T-cell (primary cell): ENCODE results near the gene VSTM1. TPM values are rescaled to one million over a fixed set of nuclear protein-coding genes. Genes with fewer than 3 reads are reported as not detected.

Experiments
- ATAC-seq, 4 experiments: fragments of 200-7000 bp in 3 of 4; fragments of 150-1000 bp in 1 of 4; cut with Tn5 transposase; replicated peaks in 1 of 4; 1 replicate in 3 of 4; 2 replicates in 1 of 4; pipeline ENCODE4 v1.10.0; 2021; ENCODE audit warnings: moderate library complexity in 3 of 4, mild to moderate bottlenecking in 2 of 4, moderate number of reproducible peaks in 1 of 4
- CTCF ChIA-PET, 2 donors: fragments of 300-600 bp; sonication (Branson Sonifier 250); formaldehyde crosslinking; loops; one replicate each; lab custom pipeline; 2022; ENCODE audit warnings: antibody characterized with exemption in 2 of 2; lab: Charles Lee
- POLR2A ChIA-PET, 2 donors: fragments of 300-600 bp; sonication (Branson Sonifier 250); formaldehyde crosslinking; loops; one replicate each; lab custom pipeline; 2022; ENCODE audit warnings: antibody characterized with exemption in 2 of 2; lab: Charles Lee
- DNase-seq, 35 experiments: peaks; one replicate each; pipeline versions ENCODE4 v3.0.0 to v3.0.0-alpha.2; 2013 to 2023
- H3K27ac ChIP-seq: one replicate; pipeline ENCODE4 v1.5.1; 2013; ENCODE audit warnings: low read length
- H3K27me3 ChIP-seq, 2 experiments: replicated peaks in 1 of 2; 1 replicate in 1 of 2; 2 replicates in 1 of 2; pipeline versions ENCODE4 v1.6.1 to v1.7.0; 2013; ENCODE audit warnings: low read length in 1 of 2, mixed read lengths in 1 of 2; ENCODE audit not compliant: control insufficient read depth in 2 of 2, insufficient read depth in 2 of 2; ENCODE audit errors: extremely low read depth in 1 of 2
- H3K36me3 ChIP-seq, 2 donors: 1 replicate in 1 of 2; 2 replicates in 1 of 2; pipeline versions ENCODE4 v1.6.1 to v1.7.0; 2013; ENCODE audit warnings: low read length in 1 of 2; ENCODE audit not compliant: control insufficient read depth in 2 of 2, insufficient read depth in 1 of 2; ENCODE audit errors: extremely low read depth in 1 of 2
- H3K4me1 ChIP-seq, 2 experiments: 1 replicate in 1 of 2; 2 replicates in 1 of 2; pipeline versions ENCODE4 v1.6.1 to v1.7.0; 2013; ENCODE audit warnings: low read length in 2 of 2, mixed read lengths in 1 of 2; ENCODE audit not compliant: insufficient read depth in 2 of 2, control insufficient read depth in 1 of 2; ENCODE audit errors: extremely low read depth in 1 of 2
- H3K4me3 ChIP-seq, 2 donors: 1 replicate in 1 of 2; 2 replicates in 1 of 2; pipeline versions ENCODE4 v1.5.1 to v1.7.0; 2013; ENCODE audit warnings: mild to moderate bottlenecking in 2 of 2, low read length in 1 of 2, moderate library complexity in 1 of 2; ENCODE audit not compliant: control insufficient read depth in 1 of 2; ENCODE audit errors: extremely low read depth in 1 of 2
- H3K9me3 ChIP-seq: 2 replicates; pipeline ENCODE4 v1.7.0; 2013
- H3K27ac Mint-ChIP-seq, 2 donors: one replicate each; pipeline ENCODE4 v1.8.0; 2020 to 2021; ENCODE audit warnings: mild to moderate bottlenecking in 2 of 2, mixed read lengths in 2 of 2
- H3K27me3 Mint-ChIP-seq, 2 donors: one replicate each; pipeline ENCODE4 v1.8.0; 2021 to 2022; ENCODE audit warnings: mixed read lengths in 2 of 2
- H3K36me3 Mint-ChIP-seq: one replicate; pipeline ENCODE4 v1.8.0; 2021; ENCODE audit warnings: mixed read lengths
- H3K4me1 Mint-ChIP-seq, 3 donors: one replicate each; pipeline ENCODE4 v1.8.0; 2020 to 2022; ENCODE audit warnings: mixed read lengths in 3 of 3, mild to moderate bottlenecking in 1 of 3
- H3K4me3 Mint-ChIP-seq, 3 donors: one replicate each; pipeline ENCODE4 v1.8.0; 2020 to 2022; ENCODE audit warnings: mild to moderate bottlenecking in 3 of 3, mixed read lengths in 3 of 3, moderate library complexity in 3 of 3
- H3K9me3 Mint-ChIP-seq, 3 donors: one replicate each; pipeline ENCODE4 v1.8.0; 2020 to 2022; ENCODE audit warnings: mixed read lengths in 3 of 3
- WGBS: methylation state at CpG from one replicate; pipeline ENCODE4 v1.1.5; 2013; ENCODE audit warnings: missing lambda C conversion rate; ENCODE audit not compliant: insufficient coverage; 5-methylcytosine and 5-hydroxymethylcytosine counted together
- total RNA-seq, 35 experiments: library from RNA in 6 of 35; stranded (reverse) in 6 of 35; fragments of 120-200 nt in 1 of 35; gene quantifications; one replicate each; pipeline versions ENCODE4 v1.2.1 to v1.2.4 and lab custom pipeline; 2013 to 2026

Gene VSTM1
- total RNA-seq, 5 donors from 2014 or later (not counting 1 experiment from before 2014, with no cell fraction given), result not detected

GRCh38 chr19:54035215-54036178 lies 28.2 kb downstream of the VSTM1 start:
- H3K4me3 Mint-ChIP-seq, result no peak overlapping the region
- ATAC-seq, result no peak
- no peaks in the 10 kb centered on the region for H3K36me3 Mint-ChIP-seq
- no peak overlapping the region for H3K27ac Mint-ChIP-seq
- WGBS, result 89% methylated on average over 2 of the region's 4 CpGs
- H3K4me1 Mint-ChIP-seq, result no peaks in the 10 kb centered on the region
- no peak overlapping the region for H3K4me3 ChIP-seq
- ChIA-PET CTCF (interaction anchor here in 1 of 2 donors (0.5 kb wide), 1 partner anchor 9 kb away, joined by 4 read pairs; no protein-coding TSS in a partner anchor), POLR2A (no interaction called here)
- H3K27me3 Mint-ChIP-seq, result peaks cover 16 to 25% of the 10 kb centered on the region in 2 donors
- H3K27me3 ChIP-seq, result peaks cover 0 to 12% of the 10 kb centered on the region in 2 experiments
- no peak for DNase-seq
- H3K4me1 ChIP-seq, result no peaks in the 10 kb centered on the region
- H3K9me3 Mint-ChIP-seq, result no peaks in the 10 kb centered on the region
- no peak overlapping the region for H3K27ac ChIP-seq
- H3K9me3 ChIP-seq, result no peaks in the 10 kb centered on the region
- no peaks in the 10 kb centered on the region for H3K36me3 ChIP-seq

- no peak overlapping the region for H3K4me3 ChIP-seq
- Mint-ChIP-seq H3K4me1 (no peaks in the 10 kb centered on the region), H3K27me3 (peaks cover 19 to 39% of the 10 kb centered on the region in 2 donors), H3K4me3 (no peak overlapping the region), H3K27ac (no peak overlapping the region), H3K9me3 (no peaks in the 10 kb centered on the region), H3K36me3 (no peaks in the 10 kb centered on the region)
- H3K27me3 ChIP-seq, result peaks cover 0 to 20% of the 10 kb centered on the region in 2 experiments
- ATAC-seq (no peak), DNase-seq (peak in 1 of 35 experiments; percentile 13)
- H3K9me3 ChIP-seq, result no peaks in the 10 kb centered on the region
- H3K4me1 ChIP-seq, result no peaks in the 10 kb centered on the region
- WGBS, result 42% methylated on average over 8 of the region's 13 CpGs
- H3K27ac ChIP-seq, result no peak overlapping the region
- ChIA-PET CTCF (interaction anchor here in 1 of 2 donors (0.7 to 1.2 kb wide), 2 partner anchors 102 to 238 kb away, joined by 3 to 4 read pairs; no protein-coding TSS in a partner anchor), POLR2A (no interaction called here)
- no peaks in the 10 kb centered on the region for H3K36me3 ChIP-seq
Measured at GRCh38 chr19:54030895-54031586, 32.7 kb downstream of the VSTM1 start.

GRCh38 chr19:54029930-54030490 lies 33.7 kb downstream of the VSTM1 start:
- H3K36me3 ChIP-seq, result no peaks in the 10 kb centered on the region
- no peaks in the 10 kb centered on the region for H3K4me1 ChIP-seq
- no peaks in the 10 kb centered on the region for H3K9me3 ChIP-seq
- no peak overlapping the region for H3K27ac Mint-ChIP-seq
- no peak overlapping the region for H3K27ac ChIP-seq
- no peak overlapping the region for H3K4me3 Mint-ChIP-seq
- H3K4me1 Mint-ChIP-seq, result no peaks in the 10 kb centered on the region
- POLR2A ChIA-PET, result no interaction called here
- peak in 32 of 35 experiments; percentile 9 to 72 (median 44) for DNase-seq
- no peak overlapping the region for H3K4me3 ChIP-seq
- no peak for ATAC-seq
- H3K27me3 ChIP-seq, result peaks cover 0 to 22% of the 10 kb centered on the region in 2 experiments
- no peaks in the 10 kb centered on the region for H3K36me3 Mint-ChIP-seq
- peaks cover 19 to 38% of the 10 kb centered on the region in 2 donors for H3K27me3 Mint-ChIP-seq
- CTCF ChIA-PET, result interaction anchor here (0.5 to 1.3 kb wide), 10 partner anchors 8 to 836 kb away, joined by 3 to 8 read pairs (median 4); no protein-coding TSS in a partner anchor
- WGBS, result 22% methylated on average over 3 of the region's 9 CpGs
- H3K9me3 Mint-ChIP-seq, result no peaks in the 10 kb centered on the region

GRCh38 chr19:54029301-54029700 lies 34.4 kb downstream of the VSTM1 start:
- DNase-seq (no peak), ATAC-seq (no peak)
- Mint-ChIP-seq H3K27ac (no peak overlapping the region), H3K4me1 (no peaks in the 10 kb centered on the region), H3K36me3 (no peaks in the 10 kb centered on the region), H3K9me3 (no peaks in the 10 kb centered on the region), H3K27me3 (peaks cover 21 to 36% of the 10 kb centered on the region in 2 donors), H3K4me3 (no peak overlapping the region)
- no peak overlapping the region for H3K4me3 ChIP-seq
- H3K36me3 ChIP-seq, result no peaks in the 10 kb centered on the region
- ChIA-PET POLR2A (no interaction called here), CTCF (interaction anchor here (0.6 to 1.3 kb wide), 4 partner anchors 52 to 1000 kb away, joined by 3 to 7 read pairs (median 4); no protein-coding TSS in a partner anchor)
- H3K4me1 ChIP-seq, result no peaks in the 10 kb centered on the region
- no CpG with 5 or more reads among the region's 3 CpGs for WGBS
- no peaks in the 10 kb centered on the region for H3K9me3 ChIP-seq
- H3K27me3 ChIP-seq, result peaks cover 0 to 24% of the 10 kb centered on the region in 2 experiments
- H3K27ac ChIP-seq, result no peak overlapping the region

- Histone ChIP-seq H3K27me3 (peaks cover 0 to 46% of the 10 kb centered on the region in 2 experiments), H3K9me3 (no peaks in the 10 kb centered on the region), H3K36me3 (no peaks in the 10 kb centered on the region), H3K4me3 (no peak overlapping the region), H3K4me1 (peaks cover 0 to 7% of the 10 kb centered on the region in 2 experiments), H3K27ac (no peak overlapping the region)
- Mint-ChIP-seq H3K36me3 (no peaks in the 10 kb centered on the region), H3K9me3 (no peaks in the 10 kb centered on the region), H3K27me3 (peaks cover 27 to 53% of the 10 kb centered on the region in 2 donors), H3K4me3 (no peak overlapping the region), H3K27ac (no peak overlapping the region), H3K4me1 (peaks cover 0 to 3% (median 2%) of the 10 kb centered on the region in 3 donors)
- ChIA-PET CTCF (interaction anchor here in 1 of 2 donors (0.6 kb wide), 1 partner anchor 9 kb away, joined by 4 read pairs; no protein-coding TSS in a partner anchor), POLR2A (no interaction called here)
- no CpG with 5 or more reads among the region's 7 CpGs for WGBS
- DNase-seq (no peak), ATAC-seq (no peak)
Measured at GRCh38 chr19:54026656-54027055, 37.0 kb downstream of the VSTM1 start.

GRCh38 chr19:54024660-54025059 lies 39.0 kb downstream of the VSTM1 start:
- Mint-ChIP-seq H3K4me1 (peaks cover 0 to 3% (median 2%) of the 10 kb centered on the region in 3 donors), H3K27me3 (peaks cover 29 to 47% of the 10 kb centered on the region in 2 donors), H3K9me3 (no peaks in the 10 kb centered on the region), H3K4me3 (no peak overlapping the region), H3K27ac (no peak overlapping the region), H3K36me3 (no peaks in the 10 kb centered on the region)
- DNase-seq, result no peak
- Histone ChIP-seq H3K36me3 (no peaks in the 10 kb centered on the region), H3K9me3 (no peaks in the 10 kb centered on the region), H3K27ac (no peak overlapping the region), H3K4me3 (no peak overlapping the region), H3K4me1 (peaks cover 0 to 7% of the 10 kb centered on the region in 2 experiments), H3K27me3 (peaks cover 0 to 51% of the 10 kb centered on the region in 2 experiments)
- no peak for ATAC-seq
- 72% methylated on average over 9 of the region's 9 CpGs for WGBS
- ChIA-PET CTCF (interaction anchor here in 1 of 2 donors (0.6 to 1.1 kb wide), 3 partner anchors 9 to 232 kb away, joined by 3 read pairs; no protein-coding TSS in a partner anchor), POLR2A (no interaction called here)
